ENCODE measurements around the gene MYOF.

DNA sequence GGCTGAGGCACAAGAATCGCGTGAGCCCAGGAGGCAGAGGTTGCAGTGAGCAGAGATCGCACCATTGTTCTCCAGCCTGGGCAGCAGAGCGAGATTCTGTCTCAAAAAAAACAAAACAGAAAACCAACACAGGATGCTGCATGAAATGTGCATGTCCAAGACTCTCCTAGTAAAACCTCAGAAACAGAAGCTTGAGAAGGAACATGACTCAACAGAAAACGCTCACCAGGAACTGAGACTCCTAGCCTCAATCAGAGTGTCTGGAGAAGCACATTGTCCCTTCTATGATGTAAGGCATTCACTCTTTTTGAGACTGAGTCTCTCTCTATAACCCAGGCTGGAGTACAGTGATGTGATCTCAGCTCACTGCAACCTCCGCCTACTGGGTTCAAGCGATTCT, 168.3 kb downstream of the MYOF start:
- TF ChIP-seq, protein P1, sequence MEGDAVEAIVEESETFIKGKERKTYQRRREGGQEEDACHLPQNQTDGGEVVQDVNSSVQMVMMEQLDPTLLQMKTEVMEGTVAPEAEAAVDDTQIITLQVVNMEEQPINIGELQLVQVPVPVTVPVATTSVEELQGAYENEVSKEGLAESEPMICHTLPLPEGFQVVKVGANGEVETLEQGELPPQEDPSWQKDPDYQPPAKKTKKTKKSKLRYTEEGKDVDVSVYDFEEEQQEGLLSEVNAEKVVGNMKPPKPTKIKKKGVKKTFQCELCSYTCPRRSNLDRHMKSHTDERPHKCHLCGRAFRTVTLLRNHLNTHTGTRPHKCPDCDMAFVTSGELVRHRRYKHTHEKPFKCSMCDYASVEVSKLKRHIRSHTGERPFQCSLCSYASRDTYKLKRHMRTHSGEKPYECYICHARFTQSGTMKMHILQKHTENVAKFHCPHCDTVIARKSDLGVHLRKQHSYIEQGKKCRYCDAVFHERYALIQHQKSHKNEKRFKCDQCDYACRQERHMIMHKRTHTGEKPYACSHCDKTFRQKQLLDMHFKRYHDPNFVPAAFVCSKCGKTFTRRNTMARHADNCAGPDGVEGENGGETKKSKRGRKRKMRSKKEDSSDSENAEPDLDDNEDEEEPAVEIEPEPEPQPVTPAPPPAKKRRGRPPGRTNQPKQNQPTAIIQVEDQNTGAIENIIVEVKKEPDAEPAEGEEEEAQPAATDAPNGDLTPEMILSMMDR (IDR thresholded peaks at IDR 0.05), result no peak
- TF ChIP-seq POLR2A (IDR thresholded peaks at IDR 0.05), result no peak
